Measurements from ENCODE around the gene ZNF580. TPM values are rescaled to one million over a fixed set of nuclear protein-coding genes. Genes with fewer than 3 reads are reported as not detected.

The ZNF580 gene
- total and polyA plus RNA-seq, 10 of the 15 experiments (the other 5 are each of a cell fraction or from before 2014, with no cell fraction given) = 2.3 to 31.8 (median 10.0) TPM

DNA sequence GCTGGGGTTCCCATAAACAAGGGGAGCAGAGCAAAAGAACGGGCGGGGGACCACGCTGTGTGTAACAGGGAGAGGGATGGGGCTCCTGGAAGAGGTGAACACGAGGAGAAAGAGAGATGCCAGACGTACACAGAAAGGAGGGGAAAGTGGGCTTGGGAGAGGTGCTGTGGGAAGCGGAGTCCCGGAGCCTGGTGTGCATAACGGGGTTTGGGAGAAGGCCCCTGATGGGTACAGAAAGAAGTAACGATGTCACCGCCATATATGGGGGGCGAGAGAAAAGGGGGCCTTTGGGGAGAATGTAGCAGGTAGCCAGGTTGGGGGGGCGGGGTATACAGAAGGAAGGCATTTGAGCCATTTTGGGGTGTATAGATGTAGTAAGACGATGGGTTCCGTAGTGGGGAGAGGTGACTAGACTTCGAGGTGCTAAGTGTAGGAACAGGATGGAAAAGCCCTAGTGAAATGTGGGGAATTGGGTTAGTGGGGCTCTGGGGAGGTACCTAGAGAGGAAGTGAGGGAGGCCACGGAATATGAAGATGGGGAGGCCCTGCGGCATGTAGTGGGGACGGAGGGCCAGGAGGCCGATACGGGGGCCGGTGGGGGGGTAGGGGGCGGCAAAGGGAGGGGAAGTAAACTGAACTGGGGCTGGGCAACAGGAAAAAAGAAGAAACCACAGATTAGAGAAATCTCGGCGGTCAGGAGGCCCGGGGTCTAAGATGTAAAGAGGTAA lies 787 bp downstream of the ZNF580 start (continued):
- TF ChIP-seq, protein P1, sequence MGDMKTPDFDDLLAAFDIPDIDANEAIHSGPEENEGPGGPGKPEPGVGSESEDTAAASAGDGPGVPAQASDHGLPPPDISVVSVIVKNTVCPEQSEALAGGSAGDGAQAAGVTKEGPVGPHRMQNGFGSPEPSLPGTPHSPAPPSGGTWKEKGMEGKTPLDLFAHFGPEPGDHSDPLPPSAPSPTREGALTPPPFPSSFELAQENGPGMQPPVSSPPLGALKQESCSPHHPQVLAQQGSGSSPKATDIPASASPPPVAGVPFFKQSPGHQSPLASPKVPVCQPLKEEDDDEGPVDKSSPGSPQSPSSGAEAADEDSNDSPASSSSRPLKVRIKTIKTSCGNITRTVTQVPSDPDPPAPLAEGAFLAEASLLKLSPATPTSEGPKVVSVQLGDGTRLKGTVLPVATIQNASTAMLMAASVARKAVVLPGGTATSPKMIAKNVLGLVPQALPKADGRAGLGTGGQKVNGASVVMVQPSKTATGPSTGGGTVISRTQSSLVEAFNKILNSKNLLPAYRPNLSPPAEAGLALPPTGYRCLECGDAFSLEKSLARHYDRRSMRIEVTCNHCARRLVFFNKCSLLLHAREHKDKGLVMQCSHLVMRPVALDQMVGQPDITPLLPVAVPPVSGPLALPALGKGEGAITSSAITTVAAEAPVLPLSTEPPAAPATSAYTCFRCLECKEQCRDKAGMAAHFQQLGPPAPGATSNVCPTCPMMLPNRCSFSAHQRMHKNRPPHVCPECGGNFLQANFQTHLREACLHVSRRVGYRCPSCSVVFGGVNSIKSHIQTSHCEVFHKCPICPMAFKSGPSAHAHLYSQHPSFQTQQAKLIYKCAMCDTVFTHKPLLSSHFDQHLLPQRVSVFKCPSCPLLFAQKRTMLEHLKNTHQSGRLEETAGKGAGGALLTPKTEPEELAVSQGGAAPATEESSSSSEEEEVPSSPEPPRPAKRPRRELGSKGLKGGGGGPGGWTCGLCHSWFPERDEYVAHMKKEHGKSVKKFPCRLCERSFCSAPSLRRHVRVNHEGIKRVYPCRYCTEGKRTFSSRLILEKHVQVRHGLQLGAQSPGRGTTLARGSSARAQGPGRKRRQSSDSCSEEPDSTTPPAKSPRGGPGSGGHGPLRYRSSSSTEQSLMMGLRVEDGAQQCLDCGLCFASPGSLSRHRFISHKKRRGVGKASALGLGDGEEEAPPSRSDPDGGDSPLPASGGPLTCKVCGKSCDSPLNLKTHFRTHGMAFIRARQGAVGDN (IDR thresholded peaks at IDR 0.05) = no peak
- TF ChIP-seq KLF5 (IDR thresholded peaks at IDR 0.05; ENCODE audit: partially characterized antibody) (no peak), RUNX3 (IDR thresholded peaks at IDR 0.05; ENCODE audit: low read length) (0 out of 2 replicates have a peak, but pooled peaks have one; percentile 23), MXI1 (IDR thresholded peaks at IDR 0.05; ENCODE audit: low read depth, low read length) (no peak), SREBF1 (IDR thresholded peaks at IDR 0.05; ENCODE audit: low read length) (no peak), ESRRA (IDR thresholded peaks at IDR 0.05; ENCODE audit: low read length) (no peak), SRF (IDR thresholded peaks at IDR 0.05; ENCODE audit: low read depth in 2 of 2, low read length in 2 of 2) (peak in 1 of 2 experiments; percentile 64; a peak in 1 of 4 replicates), FOXM1 (IDR thresholded peaks at IDR 0.05; ENCODE audit: low read depth, low read length) (no peak), CREM (IDR thresholded peaks at IDR 0.05; ENCODE audit: low read depth) (0 out of 2 replicates have a peak, but pooled peaks have one; percentile 10), RBBP5 (conservative IDR thresholded peaks at IDR 0.05) (no peak), SPI1 (IDR thresholded peaks at IDR 0.05; ENCODE audit: borderline replicate concordance, insufficient read depth, low read depth, low read length) (peak; percentile 42; the same call in 1 of the 2 replicates), HDAC6 (IDR thresholded peaks at IDR 0.05; ENCODE audit: unreplicated experiment) (no peak), GATAD2B (conservative IDR thresholded peaks at IDR 0.05; ENCODE audit: low read depth) (no peak), TCF3 (IDR thresholded peaks at IDR 0.05; ENCODE audit: borderline replicate concordance, insufficient read depth, low read depth, low read length) (no peak), POU2F2 (IDR thresholded peaks at IDR 0.05; ENCODE audit: borderline replicate concordance, low read depth, low read length) (no peak; the same call in 2 of the 3 replicates)
- TF ChIP-seq, protein P2, sequence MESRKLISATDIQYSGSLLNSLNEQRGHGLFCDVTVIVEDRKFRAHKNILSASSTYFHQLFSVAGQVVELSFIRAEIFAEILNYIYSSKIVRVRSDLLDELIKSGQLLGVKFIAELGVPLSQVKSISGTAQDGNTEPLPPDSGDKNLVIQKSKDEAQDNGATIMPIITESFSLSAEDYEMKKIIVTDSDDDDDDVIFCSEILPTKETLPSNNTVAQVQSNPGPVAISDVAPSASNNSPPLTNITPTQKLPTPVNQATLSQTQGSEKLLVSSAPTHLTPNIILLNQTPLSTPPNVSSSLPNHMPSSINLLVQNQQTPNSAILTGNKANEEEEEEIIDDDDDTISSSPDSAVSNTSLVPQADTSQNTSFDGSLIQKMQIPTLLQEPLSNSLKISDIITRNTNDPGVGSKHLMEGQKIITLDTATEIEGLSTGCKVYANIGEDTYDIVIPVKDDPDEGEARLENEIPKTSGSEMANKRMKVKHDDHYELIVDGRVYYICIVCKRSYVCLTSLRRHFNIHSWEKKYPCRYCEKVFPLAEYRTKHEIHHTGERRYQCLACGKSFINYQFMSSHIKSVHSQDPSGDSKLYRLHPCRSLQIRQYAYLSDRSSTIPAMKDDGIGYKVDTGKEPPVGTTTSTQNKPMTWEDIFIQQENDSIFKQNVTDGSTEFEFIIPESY (IDR thresholded peaks at IDR 0.05) = no peak
- TF ChIP-seq, protein P3, sequence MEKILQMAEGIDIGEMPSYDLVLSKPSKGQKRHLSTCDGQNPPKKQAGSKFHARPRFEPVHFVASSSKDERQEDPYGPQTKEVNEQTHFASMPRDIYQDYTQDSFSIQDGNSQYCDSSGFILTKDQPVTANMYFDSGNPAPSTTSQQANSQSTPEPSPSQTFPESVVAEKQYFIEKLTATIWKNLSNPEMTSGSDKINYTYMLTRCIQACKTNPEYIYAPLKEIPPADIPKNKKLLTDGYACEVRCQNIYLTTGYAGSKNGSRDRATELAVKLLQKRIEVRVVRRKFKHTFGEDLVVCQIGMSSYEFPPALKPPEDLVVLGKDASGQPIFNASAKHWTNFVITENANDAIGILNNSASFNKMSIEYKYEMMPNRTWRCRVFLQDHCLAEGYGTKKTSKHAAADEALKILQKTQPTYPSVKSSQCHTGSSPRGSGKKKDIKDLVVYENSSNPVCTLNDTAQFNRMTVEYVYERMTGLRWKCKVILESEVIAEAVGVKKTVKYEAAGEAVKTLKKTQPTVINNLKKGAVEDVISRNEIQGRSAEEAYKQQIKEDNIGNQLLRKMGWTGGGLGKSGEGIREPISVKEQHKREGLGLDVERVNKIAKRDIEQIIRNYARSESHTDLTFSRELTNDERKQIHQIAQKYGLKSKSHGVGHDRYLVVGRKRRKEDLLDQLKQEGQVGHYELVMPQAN (conservative IDR thresholded peaks at IDR 0.05) = no peak
- TF ChIP-seq, protein P4, sequence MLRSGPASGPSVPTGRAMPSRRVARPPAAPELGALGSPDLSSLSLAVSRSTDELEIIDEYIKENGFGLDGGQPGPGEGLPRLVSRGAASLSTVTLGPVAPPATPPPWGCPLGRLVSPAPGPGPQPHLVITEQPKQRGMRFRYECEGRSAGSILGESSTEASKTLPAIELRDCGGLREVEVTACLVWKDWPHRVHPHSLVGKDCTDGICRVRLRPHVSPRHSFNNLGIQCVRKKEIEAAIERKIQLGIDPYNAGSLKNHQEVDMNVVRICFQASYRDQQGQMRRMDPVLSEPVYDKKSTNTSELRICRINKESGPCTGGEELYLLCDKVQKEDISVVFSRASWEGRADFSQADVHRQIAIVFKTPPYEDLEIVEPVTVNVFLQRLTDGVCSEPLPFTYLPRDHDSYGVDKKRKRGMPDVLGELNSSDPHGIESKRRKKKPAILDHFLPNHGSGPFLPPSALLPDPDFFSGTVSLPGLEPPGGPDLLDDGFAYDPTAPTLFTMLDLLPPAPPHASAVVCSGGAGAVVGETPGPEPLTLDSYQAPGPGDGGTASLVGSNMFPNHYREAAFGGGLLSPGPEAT (IDR thresholded peaks at IDR 0.05; ENCODE audit: low read depth) = peak; percentile 15; the same call in 1 of the 2 replicates
